Measurements from ENCODE around the gene TXLNG.
A peak's percentile ranks its signal among the peaks of the same experiment; 100 is the strongest.
"Not testable (repeated sequence)": the region's sequence is repeated elsewhere in the genome, so short reads cannot be mapped to it uniquely, and the experiment has no call there.

TXLNG gene

GRCh38 chrX:16839219-16839851 lies 53.1 kb downstream of the TXLNG start:
- no peak for DNase-seq

GRCh38 chrX:16839852-16840460 lies 53.7 kb downstream of the TXLNG start:
- no peak for DNase-seq

- no peak for DNase-seq
Measured at GRCh38 chrX:16842684-16843083, 56.4 kb downstream of the TXLNG start.

GRCh38 chrX:16843208-16843909 lies 57.1 kb downstream of the TXLNG start:
- DNase-seq = no peak

GRCh38 chrX:16845686-16846085 lies 59.4 kb downstream of the TXLNG start:
- DNase-seq = no peak

- DNase-seq = no peak
Measured at GRCh38 chrX:16848541-16848940, 62.3 kb downstream of the TXLNG start.

- DNase-seq = no peak
Measured at GRCh38 chrX:16851421-16851820, 65.2 kb downstream of the TXLNG start.

GRCh38 chrX:16851827-16852226 lies 65.6 kb downstream of the TXLNG start:
- DNase-seq = no peak

- no peak for DNase-seq
Measured at GRCh38 chrX:16852617-16853179, 66.4 kb downstream of the TXLNG start.

GRCh38 chrX:16853537-16853936 lies 67.3 kb downstream of the TXLNG start:
- DNase-seq = no peak

GRCh38 chrX:16855363-16856075 lies 69.3 kb downstream of the TXLNG start:
- no peak for DNase-seq

- not testable (repeated sequence) for DNase-seq
Measured at GRCh38 chrX:16856076-16856404, 69.8 kb downstream of the TXLNG start.

- no peak for DNase-seq
Measured at GRCh38 chrX:16856744-16857143, 70.5 kb downstream of the TXLNG start.

- DNase-seq = no peak
Measured at GRCh38 chrX:16862829-16863228, 76.6 kb downstream of the TXLNG start.

GRCh38 chrX:16867947-16868346 lies 81.7 kb downstream of the TXLNG start:
- DNase-seq = no peak

GRCh38 chrX:16868920-16869319 lies 82.7 kb downstream of the TXLNG start:
- no peak for DNase-seq

- peak; percentile 38 for DNase-seq
Measured at GRCh38 chrX:16869393-16870094, 83.3 kb downstream of the TXLNG start.

GRCh38 chrX:16870095-16870861 lies 84.0 kb downstream of the TXLNG start, which contains the start of gene RBBP7:
RBBP7 (minus strand) TSS chrX:16870362; CDS start chrX:16870053, 309 bp downstream.
- peak; percentile 97 for DNase-seq

GRCh38 chrX:16870862-16871815 lies 84.9 kb downstream of the TXLNG start:
- peak; percentile 43 for DNase-seq

GRCh38 chrX:16873106-16873505 lies 86.8 kb downstream of the TXLNG start:
- no peak for DNase-seq

Data from femur (tissue), 1 donor.